Measurements from ENCODE around the gene HDGFL2.

DNA sequence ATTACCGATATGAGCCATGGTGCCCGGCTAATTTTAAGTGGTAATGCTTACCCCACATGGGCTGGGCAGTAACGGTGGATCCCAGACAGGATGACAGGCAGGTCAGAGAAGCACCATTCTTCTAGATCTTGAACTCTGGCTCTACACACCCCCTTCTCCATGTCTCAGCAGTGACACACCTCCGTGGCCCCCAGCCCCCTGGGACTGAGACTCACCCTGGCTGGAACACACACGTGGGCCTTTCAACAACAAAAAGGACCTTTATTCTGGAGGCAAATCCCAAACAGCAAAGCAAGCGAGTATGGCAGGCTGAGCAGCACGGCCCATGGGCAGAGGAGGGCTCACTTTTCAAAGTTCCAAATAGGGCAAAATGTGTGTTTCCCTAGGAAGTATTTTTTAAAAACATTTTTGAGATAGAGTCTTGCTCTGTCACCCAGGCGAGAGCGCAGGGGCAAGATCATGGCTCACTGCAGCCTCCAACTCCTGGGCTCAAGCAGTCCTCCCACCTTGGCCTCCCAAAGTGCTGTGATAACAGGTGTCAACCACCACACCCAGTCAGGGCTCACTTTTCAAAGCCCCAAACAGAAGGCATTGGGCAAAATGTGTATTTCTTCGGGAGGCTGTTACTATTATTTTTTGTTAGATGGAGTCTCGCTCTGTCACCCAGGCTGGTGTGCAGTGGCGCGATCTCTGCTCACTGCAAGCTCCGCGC is 50.4 kb downstream of the HDGFL2 start:
- TF ChIP-seq ZNF184 (tag by site-specific recombination; IDR thresholded peaks at IDR 0.05) = no peak
- TF ChIP-seq, protein P1, sequence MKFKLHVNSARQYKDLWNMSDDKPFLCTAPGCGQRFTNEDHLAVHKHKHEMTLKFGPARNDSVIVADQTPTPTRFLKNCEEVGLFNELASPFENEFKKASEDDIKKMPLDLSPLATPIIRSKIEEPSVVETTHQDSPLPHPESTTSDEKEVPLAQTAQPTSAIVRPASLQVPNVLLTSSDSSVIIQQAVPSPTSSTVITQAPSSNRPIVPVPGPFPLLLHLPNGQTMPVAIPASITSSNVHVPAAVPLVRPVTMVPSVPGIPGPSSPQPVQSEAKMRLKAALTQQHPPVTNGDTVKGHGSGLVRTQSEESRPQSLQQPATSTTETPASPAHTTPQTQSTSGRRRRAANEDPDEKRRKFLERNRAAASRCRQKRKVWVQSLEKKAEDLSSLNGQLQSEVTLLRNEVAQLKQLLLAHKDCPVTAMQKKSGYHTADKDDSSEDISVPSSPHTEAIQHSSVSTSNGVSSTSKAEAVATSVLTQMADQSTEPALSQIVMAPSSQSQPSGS (tag by site-specific recombination; IDR thresholded peaks at IDR 0.05; ENCODE audit: low read depth) = no peak
- TF ChIP-seq, protein P2, sequence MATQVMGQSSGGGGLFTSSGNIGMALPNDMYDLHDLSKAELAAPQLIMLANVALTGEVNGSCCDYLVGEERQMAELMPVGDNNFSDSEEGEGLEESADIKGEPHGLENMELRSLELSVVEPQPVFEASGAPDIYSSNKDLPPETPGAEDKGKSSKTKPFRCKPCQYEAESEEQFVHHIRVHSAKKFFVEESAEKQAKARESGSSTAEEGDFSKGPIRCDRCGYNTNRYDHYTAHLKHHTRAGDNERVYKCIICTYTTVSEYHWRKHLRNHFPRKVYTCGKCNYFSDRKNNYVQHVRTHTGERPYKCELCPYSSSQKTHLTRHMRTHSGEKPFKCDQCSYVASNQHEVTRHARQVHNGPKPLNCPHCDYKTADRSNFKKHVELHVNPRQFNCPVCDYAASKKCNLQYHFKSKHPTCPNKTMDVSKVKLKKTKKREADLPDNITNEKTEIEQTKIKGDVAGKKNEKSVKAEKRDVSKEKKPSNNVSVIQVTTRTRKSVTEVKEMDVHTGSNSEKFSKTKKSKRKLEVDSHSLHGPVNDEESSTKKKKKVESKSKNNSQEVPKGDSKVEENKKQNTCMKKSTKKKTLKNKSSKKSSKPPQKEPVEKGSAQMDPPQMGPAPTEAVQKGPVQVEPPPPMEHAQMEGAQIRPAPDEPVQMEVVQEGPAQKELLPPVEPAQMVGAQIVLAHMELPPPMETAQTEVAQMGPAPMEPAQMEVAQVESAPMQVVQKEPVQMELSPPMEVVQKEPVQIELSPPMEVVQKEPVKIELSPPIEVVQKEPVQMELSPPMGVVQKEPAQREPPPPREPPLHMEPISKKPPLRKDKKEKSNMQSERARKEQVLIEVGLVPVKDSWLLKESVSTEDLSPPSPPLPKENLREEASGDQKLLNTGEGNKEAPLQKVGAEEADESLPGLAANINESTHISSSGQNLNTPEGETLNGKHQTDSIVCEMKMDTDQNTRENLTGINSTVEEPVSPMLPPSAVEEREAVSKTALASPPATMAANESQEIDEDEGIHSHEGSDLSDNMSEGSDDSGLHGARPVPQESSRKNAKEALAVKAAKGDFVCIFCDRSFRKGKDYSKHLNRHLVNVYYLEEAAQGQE (tag by site-specific recombination; IDR thresholded peaks at IDR 0.05) = no peak
- no peak for TF ChIP-seq SALL2 (tag by site-specific recombination; IDR thresholded peaks at IDR 0.05; ENCODE audit: borderline replicate concordance)
- no peak for TF ChIP-seq ZNF791 (tag by site-specific recombination; IDR thresholded peaks at IDR 0.05)
- no peak for TF ChIP-seq KLF10 (tag by site-specific recombination; IDR thresholded peaks at IDR 0.05)
- no peak for TF ChIP-seq ZNF501 (tag by site-specific recombination; IDR thresholded peaks at IDR 0.05)
- no peak for TF ChIP-seq ZNF214 (tag by site-specific recombination; IDR thresholded peaks at IDR 0.05; ENCODE audit: borderline replicate concordance)
- TF ChIP-seq ZNF248 (tag by site-specific recombination; IDR thresholded peaks at IDR 0.05) = no peak
- TF ChIP-seq, protein P3, sequence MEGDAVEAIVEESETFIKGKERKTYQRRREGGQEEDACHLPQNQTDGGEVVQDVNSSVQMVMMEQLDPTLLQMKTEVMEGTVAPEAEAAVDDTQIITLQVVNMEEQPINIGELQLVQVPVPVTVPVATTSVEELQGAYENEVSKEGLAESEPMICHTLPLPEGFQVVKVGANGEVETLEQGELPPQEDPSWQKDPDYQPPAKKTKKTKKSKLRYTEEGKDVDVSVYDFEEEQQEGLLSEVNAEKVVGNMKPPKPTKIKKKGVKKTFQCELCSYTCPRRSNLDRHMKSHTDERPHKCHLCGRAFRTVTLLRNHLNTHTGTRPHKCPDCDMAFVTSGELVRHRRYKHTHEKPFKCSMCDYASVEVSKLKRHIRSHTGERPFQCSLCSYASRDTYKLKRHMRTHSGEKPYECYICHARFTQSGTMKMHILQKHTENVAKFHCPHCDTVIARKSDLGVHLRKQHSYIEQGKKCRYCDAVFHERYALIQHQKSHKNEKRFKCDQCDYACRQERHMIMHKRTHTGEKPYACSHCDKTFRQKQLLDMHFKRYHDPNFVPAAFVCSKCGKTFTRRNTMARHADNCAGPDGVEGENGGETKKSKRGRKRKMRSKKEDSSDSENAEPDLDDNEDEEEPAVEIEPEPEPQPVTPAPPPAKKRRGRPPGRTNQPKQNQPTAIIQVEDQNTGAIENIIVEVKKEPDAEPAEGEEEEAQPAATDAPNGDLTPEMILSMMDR (tag by site-specific recombination; IDR thresholded peaks at IDR 0.05) = no peak
- no peak for TF ChIP-seq ZNF24 (tag by site-specific recombination; IDR thresholded peaks at IDR 0.05)
- no peak for TF ChIP-seq ZNF146 (tag by site-specific recombination; IDR thresholded peaks at IDR 0.05)
- TF ChIP-seq ZNF335 (tag by site-specific recombination; conservative IDR thresholded peaks at IDR 0.05) = no peak

All from HEK293 (cell line).